Measurements from ENCODE around the gene PCK1. TPM values are rescaled to one million over a fixed set of nuclear protein-coding genes. Genes with fewer than 3 reads are reported as not detected.

Gene PCK1
- total and polyA plus RNA-seq, 10 donors: 0.04 to 0.67 (median 0.17) TPM; not detected in 3

DNA sequence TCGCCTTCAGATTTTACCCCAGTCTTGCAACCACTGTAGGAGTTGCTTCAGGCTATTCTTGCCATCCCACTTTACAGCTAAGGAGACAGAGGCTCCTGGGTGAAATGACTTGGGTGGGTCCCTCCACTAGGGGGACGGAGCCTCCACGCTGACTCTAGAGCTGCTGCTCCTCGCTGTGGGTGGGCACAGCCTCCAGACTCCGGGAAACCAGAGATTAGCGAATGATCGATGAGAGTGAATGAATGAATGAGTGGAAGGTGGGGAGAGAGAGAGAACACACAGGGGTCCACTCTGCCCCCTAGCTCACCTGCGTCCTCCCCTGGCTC is 48.9 kb downstream of the PCK1 start:
- H3K4me1 ChIP-seq: peaks cover 0 to 16% (median 2%) of the 10 kb centered on the region in 6 donors
- H3K36me3 ChIP-seq: peaks cover 0 to 83% (median 39%) of the 10 kb centered on the region in 6 donors
- H3K9me3 ChIP-seq: no peaks in the 10 kb centered on the region
- peak; percentile 36 for DNase-seq
- no peaks in the 10 kb centered on the region for H3K27me3 ChIP-seq (replicated peaks in 1 of 7)
- intact Hi-C loops (cut with DNase I; ENCODE audit: low total_unique reads): loop anchor here (10.0 kb wide), 1 partner anchor 45 kb away; no protein-coding TSS in a partner anchor
- 92 to 95% (median 93%) methylated on average over 8 of the region's 8 CpGs for WGBS, 5 donors
- no peak for TF ChIP-seq POLR2A (IDR thresholded peaks at IDR 0.05)
- TF ChIP-seq POLR2AphosphoS5 (IDR thresholded peaks at IDR 0.05): no peak
- TF ChIP-seq, protein P1, sequence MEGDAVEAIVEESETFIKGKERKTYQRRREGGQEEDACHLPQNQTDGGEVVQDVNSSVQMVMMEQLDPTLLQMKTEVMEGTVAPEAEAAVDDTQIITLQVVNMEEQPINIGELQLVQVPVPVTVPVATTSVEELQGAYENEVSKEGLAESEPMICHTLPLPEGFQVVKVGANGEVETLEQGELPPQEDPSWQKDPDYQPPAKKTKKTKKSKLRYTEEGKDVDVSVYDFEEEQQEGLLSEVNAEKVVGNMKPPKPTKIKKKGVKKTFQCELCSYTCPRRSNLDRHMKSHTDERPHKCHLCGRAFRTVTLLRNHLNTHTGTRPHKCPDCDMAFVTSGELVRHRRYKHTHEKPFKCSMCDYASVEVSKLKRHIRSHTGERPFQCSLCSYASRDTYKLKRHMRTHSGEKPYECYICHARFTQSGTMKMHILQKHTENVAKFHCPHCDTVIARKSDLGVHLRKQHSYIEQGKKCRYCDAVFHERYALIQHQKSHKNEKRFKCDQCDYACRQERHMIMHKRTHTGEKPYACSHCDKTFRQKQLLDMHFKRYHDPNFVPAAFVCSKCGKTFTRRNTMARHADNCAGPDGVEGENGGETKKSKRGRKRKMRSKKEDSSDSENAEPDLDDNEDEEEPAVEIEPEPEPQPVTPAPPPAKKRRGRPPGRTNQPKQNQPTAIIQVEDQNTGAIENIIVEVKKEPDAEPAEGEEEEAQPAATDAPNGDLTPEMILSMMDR (IDR thresholded peaks at IDR 0.05 in 8 of 11, conservative IDR thresholded peaks at IDR 0.05 in 3 of 11): no peak
- no peak overlapping the region for H3K4me3 ChIP-seq
- no peak overlapping the region for H3K27ac ChIP-seq

DNA sequence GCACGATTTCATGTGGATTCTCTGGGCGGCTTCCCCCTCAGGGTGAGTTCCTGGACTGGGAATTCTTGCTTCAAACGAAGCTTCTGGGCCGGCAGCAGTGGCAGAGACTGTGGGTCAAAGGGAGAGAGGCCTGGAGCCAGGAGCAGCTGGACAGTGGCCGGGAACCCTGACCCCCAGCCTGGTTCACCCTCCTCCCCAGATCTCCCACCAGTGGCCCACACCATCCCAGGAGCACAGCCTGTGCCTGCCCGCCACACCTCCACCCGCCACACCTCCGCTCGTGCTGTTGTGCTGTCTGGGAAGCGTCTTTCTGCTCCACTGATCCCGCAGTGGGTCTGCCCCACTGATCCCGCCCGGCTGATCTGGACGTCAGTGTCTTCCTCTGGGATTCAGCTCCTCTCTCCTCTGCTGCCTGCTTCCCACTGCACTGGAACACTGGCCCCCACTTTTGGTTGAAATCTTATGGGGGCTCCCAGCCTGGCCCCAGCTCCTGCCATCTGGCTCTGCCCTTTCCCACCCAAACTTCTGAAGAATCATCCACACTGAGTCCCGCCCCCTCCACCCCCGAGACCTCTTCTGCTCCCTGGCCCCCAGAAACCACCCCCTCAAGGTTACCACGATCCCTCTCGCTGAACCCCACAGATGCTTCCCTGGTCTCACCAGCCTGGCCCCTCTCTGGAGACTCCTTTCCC is 49.5 kb downstream of the PCK1 start:
- Histone ChIP-seq H3K27me3 (replicated peaks in 1 of 7) (no peaks in the 10 kb centered on the region), H3K4me1 (peaks cover 0 to 16% (median 2%) of the 10 kb centered on the region in 6 donors), H3K36me3 (peaks cover 0 to 89% (median 41%) of the 10 kb centered on the region in 6 donors), H3K9me3 (no peaks in the 10 kb centered on the region), H3K27ac (no peak overlapping the region), H3K4me3 (no peak overlapping the region)
- WGBS, 5 donors: 85 to 93% (median 89%) methylated on average over 16 to 18 of the region's 18 CpGs
- peak; percentile 71 for DNase-seq
- TF ChIP-seq, protein P1 (IDR thresholded peaks at IDR 0.05 in 8 of 11, conservative IDR thresholded peaks at IDR 0.05 in 3 of 11): no peak
- no peak for TF ChIP-seq POLR2AphosphoS5 (IDR thresholded peaks at IDR 0.05)
- intact Hi-C loops (cut with DNase I; ENCODE audit: low total_unique reads): no loop called here

DNA sequence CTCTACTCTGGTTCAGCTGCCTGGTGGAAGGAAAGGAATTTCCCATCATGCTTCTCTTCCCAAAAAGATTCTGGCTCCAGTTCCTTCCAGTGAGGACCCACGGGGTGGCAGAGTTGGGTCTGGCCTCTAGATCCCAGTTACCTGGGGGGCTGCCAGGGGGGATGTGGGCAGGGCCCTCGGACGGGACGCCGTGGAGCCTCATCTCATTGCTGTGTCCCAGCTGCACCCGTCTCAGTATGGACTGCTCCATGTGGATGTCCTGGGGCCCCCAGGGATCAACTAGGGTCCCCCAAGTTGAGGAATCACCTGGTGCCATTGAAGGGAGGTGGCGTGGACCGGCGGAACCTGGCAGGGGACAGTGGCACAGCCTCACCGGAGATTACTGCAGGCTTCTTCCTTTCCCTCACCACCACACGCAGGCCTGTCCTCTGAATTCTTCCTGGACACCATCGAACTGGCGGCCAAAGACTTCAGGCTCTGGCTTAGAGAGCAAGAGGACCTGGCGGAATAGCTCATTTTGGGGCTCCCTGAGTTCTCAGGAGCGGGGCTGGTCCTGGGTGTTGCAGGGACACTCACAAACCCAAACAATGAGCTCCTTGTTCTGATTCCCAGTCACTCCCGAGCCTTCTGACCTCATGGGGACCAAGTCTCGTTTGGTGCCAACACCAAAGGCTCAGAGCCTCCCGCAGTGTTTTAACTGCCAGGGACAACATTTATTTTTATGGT is 50.8 kb downstream of the PCK1 start:
- Histone ChIP-seq H3K27ac (no peak overlapping the region), H3K9me3 (no peaks in the 10 kb centered on the region), H3K4me3 (no peak overlapping the region), H3K4me1 (peaks cover 0 to 18% (median 2%) of the 10 kb centered on the region in 6 donors), H3K36me3 (peaks cover 0 to 96% (median 42%) of the 10 kb centered on the region in 6 donors), H3K27me3 (replicated peaks in 1 of 7) (no peaks in the 10 kb centered on the region)
- peak; percentile 75 for DNase-seq
- intact Hi-C loops (cut with DNase I; ENCODE audit: low total_unique reads): no loop called here
- no peak for TF ChIP-seq POLR2A (IDR thresholded peaks at IDR 0.05)
- TF ChIP-seq, protein P1 (IDR thresholded peaks at IDR 0.05 in 8 of 11, conservative IDR thresholded peaks at IDR 0.05 in 3 of 11): no peak
- no peak for TF ChIP-seq POLR2AphosphoS5 (IDR thresholded peaks at IDR 0.05)
- WGBS, 5 donors: 89 to 95% (median 91%) methylated on average over 13 to 18 of the region's 18 CpGs

DNA sequence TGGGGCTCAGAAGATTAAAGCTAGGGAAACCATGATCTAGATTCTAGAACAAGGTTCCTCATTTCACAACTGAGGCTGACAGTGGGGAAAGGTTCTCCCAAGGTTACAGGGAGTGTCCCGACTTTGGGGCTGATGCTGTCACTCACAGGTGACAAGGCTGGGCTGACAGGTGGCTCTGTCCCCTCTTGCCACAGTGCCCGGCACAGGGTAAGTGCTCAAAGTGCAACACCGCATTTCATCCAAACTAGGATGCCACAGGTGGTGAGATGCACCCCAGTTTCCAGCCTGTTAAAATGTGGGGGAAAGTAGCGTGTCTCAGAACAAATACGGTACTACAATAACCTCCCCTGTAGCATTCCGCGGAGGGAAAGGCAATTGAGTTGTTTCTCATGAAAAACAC is 51.5 kb downstream of the PCK1 start:
- no peaks in the 10 kb centered on the region for H3K27me3 ChIP-seq (replicated peaks in 1 of 7)
- no peak for TF ChIP-seq POLR2A (IDR thresholded peaks at IDR 0.05)
- TF ChIP-seq POLR2AphosphoS5 (IDR thresholded peaks at IDR 0.05): no peak
- TF ChIP-seq, protein P1 (IDR thresholded peaks at IDR 0.05 in 8 of 11, conservative IDR thresholded peaks at IDR 0.05 in 3 of 11): no peak
- intact Hi-C loops (cut with DNase I; ENCODE audit: low total_unique reads): no loop called here
- H3K27ac ChIP-seq: no peak overlapping the region
- WGBS, 5 donors: 80 to 86% (median 85%) methylated on average over 7 of the region's 7 CpGs
- H3K36me3 ChIP-seq: peaks cover 0 to 92% (median 42%) of the 10 kb centered on the region in 6 donors
- peak; percentile 27 for DNase-seq
- H3K4me3 ChIP-seq: no peak overlapping the region
- no peaks in the 10 kb centered on the region for H3K9me3 ChIP-seq
- H3K4me1 ChIP-seq: peaks cover 0 to 25% (median 6%) of the 10 kb centered on the region in 6 donors

Data from spleen (tissue), 11 donors.